T-cell (primary cell): ENCODE data around the gene TPM1. TPM values are rescaled to one million over a fixed set of nuclear protein-coding genes. Genes with fewer than 3 reads are reported as not detected.

ENCODE experiments used
- ATAC-seq, 4 experiments: fragments of 200-7000 bp in 3 of 4; fragments of 150-1000 bp in 1 of 4; cut with Tn5 transposase; replicated peaks in 1 of 4; 1 replicate in 3 of 4; 2 replicates in 1 of 4; pipeline ENCODE4 v1.10.0; 2021; ENCODE audit warnings: moderate library complexity in 3 of 4, mild to moderate bottlenecking in 2 of 4, moderate number of reproducible peaks in 1 of 4
- CTCF ChIA-PET, 2 donors: fragments of 300-600 bp; sonication (Branson Sonifier 250); formaldehyde crosslinking; loops; one replicate each; lab custom pipeline; 2022; ENCODE audit warnings: antibody characterized with exemption in 2 of 2; lab: Charles Lee
- POLR2A ChIA-PET, 2 donors: fragments of 300-600 bp; sonication (Branson Sonifier 250); formaldehyde crosslinking; loops; one replicate each; lab custom pipeline; 2022; ENCODE audit warnings: antibody characterized with exemption in 2 of 2; lab: Charles Lee
- DNase-seq, 35 experiments: peaks; one replicate each; pipeline versions ENCODE4 v3.0.0 to v3.0.0-alpha.2; 2013 to 2023
- H3K27ac ChIP-seq: one replicate; pipeline ENCODE4 v1.5.1; 2013; ENCODE audit warnings: low read length
- H3K27me3 ChIP-seq, 2 experiments: replicated peaks in 1 of 2; 1 replicate in 1 of 2; 2 replicates in 1 of 2; pipeline versions ENCODE4 v1.6.1 to v1.7.0; 2013; ENCODE audit warnings: low read length in 1 of 2, mixed read lengths in 1 of 2; ENCODE audit not compliant: control insufficient read depth in 2 of 2, insufficient read depth in 2 of 2; ENCODE audit errors: extremely low read depth in 1 of 2
- H3K36me3 ChIP-seq, 2 donors: 1 replicate in 1 of 2; 2 replicates in 1 of 2; pipeline versions ENCODE4 v1.6.1 to v1.7.0; 2013; ENCODE audit warnings: low read length in 1 of 2; ENCODE audit not compliant: control insufficient read depth in 2 of 2, insufficient read depth in 1 of 2; ENCODE audit errors: extremely low read depth in 1 of 2
- H3K4me1 ChIP-seq, 2 experiments: 1 replicate in 1 of 2; 2 replicates in 1 of 2; pipeline versions ENCODE4 v1.6.1 to v1.7.0; 2013; ENCODE audit warnings: low read length in 2 of 2, mixed read lengths in 1 of 2; ENCODE audit not compliant: insufficient read depth in 2 of 2, control insufficient read depth in 1 of 2; ENCODE audit errors: extremely low read depth in 1 of 2
- H3K4me3 ChIP-seq, 2 donors: 1 replicate in 1 of 2; 2 replicates in 1 of 2; pipeline versions ENCODE4 v1.5.1 to v1.7.0; 2013; ENCODE audit warnings: mild to moderate bottlenecking in 2 of 2, low read length in 1 of 2, moderate library complexity in 1 of 2; ENCODE audit not compliant: control insufficient read depth in 1 of 2; ENCODE audit errors: extremely low read depth in 1 of 2
- H3K9me3 ChIP-seq: 2 replicates; pipeline ENCODE4 v1.7.0; 2013
- H3K27ac Mint-ChIP-seq, 2 donors: one replicate each; pipeline ENCODE4 v1.8.0; 2020 to 2021; ENCODE audit warnings: mild to moderate bottlenecking in 2 of 2, mixed read lengths in 2 of 2
- H3K27me3 Mint-ChIP-seq, 2 donors: one replicate each; pipeline ENCODE4 v1.8.0; 2021 to 2022; ENCODE audit warnings: mixed read lengths in 2 of 2
- H3K36me3 Mint-ChIP-seq: one replicate; pipeline ENCODE4 v1.8.0; 2021; ENCODE audit warnings: mixed read lengths
- H3K4me1 Mint-ChIP-seq, 3 donors: one replicate each; pipeline ENCODE4 v1.8.0; 2020 to 2022; ENCODE audit warnings: mixed read lengths in 3 of 3, mild to moderate bottlenecking in 1 of 3
- H3K4me3 Mint-ChIP-seq, 3 donors: one replicate each; pipeline ENCODE4 v1.8.0; 2020 to 2022; ENCODE audit warnings: mild to moderate bottlenecking in 3 of 3, mixed read lengths in 3 of 3, moderate library complexity in 3 of 3
- H3K9me3 Mint-ChIP-seq, 3 donors: one replicate each; pipeline ENCODE4 v1.8.0; 2020 to 2022; ENCODE audit warnings: mixed read lengths in 3 of 3
- WGBS: methylation state at CpG from one replicate; pipeline ENCODE4 v1.1.5; 2013; ENCODE audit warnings: missing lambda C conversion rate; ENCODE audit not compliant: insufficient coverage; 5-methylcytosine and 5-hydroxymethylcytosine counted together
- total RNA-seq, 35 experiments: library from RNA in 6 of 35; stranded (reverse) in 6 of 35; fragments of 120-200 nt in 1 of 35; gene quantifications; one replicate each; pipeline versions ENCODE4 v1.2.1 to v1.2.4 and lab custom pipeline; 2013 to 2026

The TPM1 gene
- total RNA-seq, 5 donors from 2014 or later (not counting 1 experiment from before 2014, with no cell fraction given), result 12.1 to 27.0 (median 23.3) TPM

- H3K4me3 ChIP-seq, result no peak overlapping the region
- no peaks in the 10 kb centered on the region for H3K4me1 Mint-ChIP-seq
- H3K36me3 Mint-ChIP-seq, result no peaks in the 10 kb centered on the region
- CTCF ChIA-PET, result no interaction called here
- H3K27me3 ChIP-seq, result peaks cover 0 to 6% of the 10 kb centered on the region in 2 experiments
- WGBS, result 60% methylated on average over 1 of the region's 6 CpGs
- H3K36me3 ChIP-seq, result no peaks in the 10 kb centered on the region
- ATAC-seq (no peak), DNase-seq (no peak)
- no peaks in the 10 kb centered on the region for H3K9me3 ChIP-seq
- no peak overlapping the region for H3K27ac ChIP-seq
- peaks cover 9 to 12% of the 10 kb centered on the region in 2 donors for H3K27me3 Mint-ChIP-seq
- H3K9me3 Mint-ChIP-seq, result no peaks in the 10 kb centered on the region
- H3K4me1 ChIP-seq, result no peaks in the 10 kb centered on the region
- H3K27ac Mint-ChIP-seq, result no peak overlapping the region
- POLR2A ChIA-PET, result no interaction called here
- no peak overlapping the region for H3K4me3 Mint-ChIP-seq
These were observed 34.1 kb upstream of the TPM1 start for GRCh38 chr15:63008333-63009049.

DNA sequence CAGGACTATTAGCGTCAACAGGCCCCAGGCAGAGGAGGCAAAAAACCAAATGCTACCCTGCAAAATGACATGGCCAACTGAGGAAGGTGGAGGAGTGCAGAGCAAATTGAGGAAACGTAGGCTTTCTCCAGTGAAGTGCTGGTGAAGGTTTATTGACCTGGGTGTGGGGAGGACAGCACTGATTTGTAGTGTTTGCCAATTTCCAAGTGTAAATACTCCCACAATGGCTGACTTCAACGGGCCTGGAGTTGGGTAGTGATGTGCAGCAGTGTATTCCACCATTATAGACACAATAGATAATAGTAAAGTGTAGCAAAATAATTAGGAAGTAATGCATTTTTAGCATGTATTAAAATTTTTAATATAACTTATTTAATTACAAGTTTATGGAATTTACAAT is 32.2 kb upstream of the TPM1 start:
- Histone ChIP-seq H3K27me3 (peaks cover 0 to 3% of the 10 kb centered on the region in 2 experiments), H3K4me3 (no peak overlapping the region), H3K4me1 (no peaks in the 10 kb centered on the region), H3K27ac (no peak overlapping the region), H3K9me3 (no peaks in the 10 kb centered on the region), H3K36me3 (no peaks in the 10 kb centered on the region)
- POLR2A ChIA-PET, result no interaction called here
- ATAC-seq (no peak), DNase-seq (no peak)
- Mint-ChIP-seq H3K4me1 (no peaks in the 10 kb centered on the region), H3K9me3 (no peaks in the 10 kb centered on the region), H3K4me3 (no peak overlapping the region), H3K36me3 (no peaks in the 10 kb centered on the region), H3K27me3 (peaks cover 9 to 12% of the 10 kb centered on the region in 2 donors), H3K27ac (no peak overlapping the region)
- CTCF ChIA-PET, result no interaction called here
- 83% methylated on average over 1 of the region's 3 CpGs for WGBS

- H3K27me3 ChIP-seq, result peaks cover 0 to 3% of the 10 kb centered on the region in 2 experiments
- H3K9me3 ChIP-seq, result no peaks in the 10 kb centered on the region
- no peaks in the 10 kb centered on the region for H3K4me1 ChIP-seq
- no peak overlapping the region for H3K4me3 ChIP-seq
- Mint-ChIP-seq H3K4me3 (no peak overlapping the region), H3K9me3 (no peaks in the 10 kb centered on the region), H3K27me3 (peaks cover 9 to 12% of the 10 kb centered on the region in 2 donors), H3K36me3 (no peaks in the 10 kb centered on the region), H3K4me1 (no peaks in the 10 kb centered on the region), H3K27ac (no peak overlapping the region)
- ChIA-PET CTCF (no interaction called here), POLR2A (no interaction called here)
- no peaks in the 10 kb centered on the region for H3K36me3 ChIP-seq
- WGBS, result 88% methylated on average over 5 of the region's 7 CpGs
- no peak overlapping the region for H3K27ac ChIP-seq
- ATAC-seq, result no peak
- no peak for DNase-seq
These were observed 31.4 kb upstream of the TPM1 start for GRCh38 chr15:63010920-63011693.

DNA sequence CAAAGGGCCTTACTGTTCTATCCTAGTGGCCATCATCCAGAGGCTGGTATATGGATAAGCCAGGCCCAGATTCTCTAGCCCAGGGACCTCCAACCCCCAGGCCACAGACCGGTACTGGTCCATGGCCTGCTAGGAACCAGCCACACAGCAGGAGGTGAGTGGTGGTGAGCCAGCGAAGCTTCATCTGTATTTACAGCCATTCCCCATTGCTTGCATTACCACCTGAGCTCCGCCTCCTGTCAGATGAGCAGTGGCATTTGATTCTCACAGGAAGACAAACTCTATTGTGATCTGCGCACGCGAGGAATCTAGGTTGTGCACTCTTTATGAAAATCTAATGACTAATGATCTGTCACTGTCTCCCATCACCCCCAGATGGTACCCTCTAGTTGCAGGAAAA is 30.1 kb upstream of the TPM1 start:
- no peaks in the 10 kb centered on the region for H3K4me1 ChIP-seq
- H3K36me3 ChIP-seq, result no peaks in the 10 kb centered on the region
- H3K9me3 Mint-ChIP-seq, result no peaks in the 10 kb centered on the region
- peaks cover 3 to 5% of the 10 kb centered on the region in 2 donors for H3K27me3 Mint-ChIP-seq
- ATAC-seq (no peak), DNase-seq (no peak)
- CTCF ChIA-PET, result no interaction called here
- 94% methylated on average over 2 of the region's 6 CpGs for WGBS
- no peaks in the 10 kb centered on the region for H3K36me3 Mint-ChIP-seq
- no peaks in the 10 kb centered on the region for H3K4me1 Mint-ChIP-seq
- peaks cover 0 to 3% of the 10 kb centered on the region in 2 experiments for H3K27me3 ChIP-seq
- H3K27ac ChIP-seq, result no peak overlapping the region
- no peak overlapping the region for H3K27ac Mint-ChIP-seq
- no peak overlapping the region for H3K4me3 ChIP-seq
- H3K4me3 Mint-ChIP-seq, result no peak overlapping the region
- no peaks in the 10 kb centered on the region for H3K9me3 ChIP-seq
- POLR2A ChIA-PET, result no interaction called here

DNA sequence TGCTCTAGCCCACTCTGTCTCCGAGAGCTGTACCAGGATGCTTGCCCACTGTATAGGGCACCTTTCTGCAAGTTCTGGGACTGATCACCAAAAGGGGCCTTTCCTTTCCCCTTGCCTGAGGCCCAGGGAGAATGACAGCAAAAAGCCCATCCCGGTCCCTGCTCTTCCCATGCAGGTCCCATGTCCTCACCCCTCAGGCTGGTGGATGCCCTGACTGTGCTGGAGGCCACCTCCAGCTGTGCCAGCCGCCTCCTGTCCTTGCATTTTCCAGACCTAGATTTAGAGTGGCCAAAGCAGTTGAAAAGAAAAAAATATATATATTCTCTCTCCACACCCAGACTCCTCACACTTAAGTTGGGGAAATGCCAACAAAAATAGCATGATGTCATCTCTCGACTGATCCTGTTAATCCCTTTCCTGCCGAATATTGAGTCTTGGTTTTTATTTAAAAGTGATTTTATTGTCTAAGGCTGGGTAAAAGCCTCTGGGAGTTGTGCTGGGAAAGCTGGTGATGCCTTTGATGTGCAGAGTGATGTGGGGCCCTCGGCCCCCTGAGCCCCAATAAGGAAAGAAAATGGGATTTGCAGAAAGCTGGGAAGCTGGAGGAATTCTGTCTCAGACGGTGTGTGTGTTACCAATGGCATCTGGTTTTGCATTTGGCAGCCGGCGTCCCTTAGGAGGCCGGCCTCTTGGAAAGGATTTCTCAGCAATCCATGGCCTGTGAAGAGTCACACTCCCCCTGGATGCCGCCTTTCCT is 29.3 kb upstream of the TPM1 start:
- H3K9me3 ChIP-seq, result no peaks in the 10 kb centered on the region
- H3K27ac ChIP-seq, result no peak overlapping the region
- ATAC-seq (no peak), DNase-seq (no peak)
- ChIA-PET POLR2A (no interaction called here), CTCF (no interaction called here)
- Mint-ChIP-seq H3K4me1 (no peaks in the 10 kb centered on the region), H3K27me3 (peaks cover 5 to 6% of the 10 kb centered on the region in 2 donors), H3K36me3 (no peaks in the 10 kb centered on the region), H3K4me3 (no peak overlapping the region), H3K9me3 (no peaks in the 10 kb centered on the region), H3K27ac (no peak overlapping the region)
- no peaks in the 10 kb centered on the region for H3K4me1 ChIP-seq
- peaks cover 0 to 3% of the 10 kb centered on the region in 2 experiments for H3K27me3 ChIP-seq
- H3K36me3 ChIP-seq, result no peaks in the 10 kb centered on the region
- H3K4me3 ChIP-seq, result no peak overlapping the region
- WGBS, result 65% methylated on average over 5 of the region's 11 CpGs

- no peaks in the 10 kb centered on the region for H3K9me3 Mint-ChIP-seq
- no peaks in the 10 kb centered on the region for H3K36me3 Mint-ChIP-seq
- no peak overlapping the region for H3K4me3 ChIP-seq
- peaks cover 0 to 3% of the 10 kb centered on the region in 2 experiments for H3K27me3 ChIP-seq
- no peaks in the 10 kb centered on the region for H3K36me3 ChIP-seq
- CTCF ChIA-PET, result no interaction called here
- 67% methylated on average over 4 of the region's 4 CpGs for WGBS
- no peak for DNase-seq
- no peaks in the 10 kb centered on the region for H3K9me3 ChIP-seq
- POLR2A ChIA-PET, result no interaction called here
- no peak overlapping the region for H3K27ac Mint-ChIP-seq
- H3K27me3 Mint-ChIP-seq, result peaks cover 3 to 4% of the 10 kb centered on the region in 2 donors
- no peaks in the 10 kb centered on the region for H3K4me1 ChIP-seq
- ATAC-seq, result no peak
- no peak overlapping the region for H3K27ac ChIP-seq
- no peak overlapping the region for H3K4me3 Mint-ChIP-seq
- H3K4me1 Mint-ChIP-seq, result no peaks in the 10 kb centered on the region
These were observed 28.0 kb upstream of the TPM1 start for GRCh38 chr15:63014578-63014977.
